ENCODE results near the gene PDIA6. TPM values are rescaled to one million over a fixed set of nuclear protein-coding genes. Genes with fewer than 3 reads are reported as not detected.

The PDIA6 gene
- total and polyA plus RNA-seq, 2 of the 4 experiments (the other 2 are of a cell fraction): 204 to 349 TPM

- ATAC-seq (ENCODE audit: low read depth): no peak
- no peak overlapping the region for H3K9ac ChIP-seq (ENCODE audit: low read depth, low read length)
- POLR2A ChIA-PET (ENCODE audit: unreplicated experiment): no interaction called here
- no peak overlapping the region for H3K23ac ChIP-seq (ENCODE audit: low read depth, low read length)
- no peak overlapping the region for H3K18ac ChIP-seq (ENCODE audit: low read depth, low read length)
- H3K27me3 ChIP-seq (ENCODE audit: control insufficient read depth, insufficient read depth, low read length): no peaks in the 10 kb centered on the region
- no peak for DNase-seq
- H3K9me3 ChIP-seq (ENCODE audit: control insufficient read depth, insufficient read depth, low read length): no peaks in the 10 kb centered on the region
- H2AFZ ChIP-seq (replicated peaks; ENCODE audit: low read length, poor library complexity): no peak overlapping the region
- H2BK15ac ChIP-seq (ENCODE audit: low read depth, low read length): no peak overlapping the region
- intact Hi-C loops (cut with micrococcal nuclease) (no loop called here), dilution Hi-C loops (cut with HindIII; ENCODE audit: low sequenced_read_pairs, unreplicated experiment) (no loop called here), in situ Hi-C loops (cut with MboI; ENCODE audit: low sequenced_read_pairs) (no loop called here)
- H2AK9ac ChIP-seq (replicated peaks; ENCODE audit: low read depth, low read length, poor library complexity): no peak overlapping the region
- no peak overlapping the region for H3K27ac ChIP-seq (ENCODE audit: insufficient read depth, low read length)
- no peak overlapping the region for H2BK120ac ChIP-seq (ENCODE audit: low read depth, low read length)
- H4K8ac ChIP-seq (ENCODE audit: low read depth in 2 of 2, low read length in 2 of 2): no peak overlapping the region
- no peak overlapping the region for H4K91ac ChIP-seq (ENCODE audit: insufficient read depth, low read depth, low read length)
- H3K4me3 ChIP-seq (ENCODE audit: insufficient read depth, low read depth, low read length): no peak overlapping the region
- no peak overlapping the region for H2AK5ac ChIP-seq (ENCODE audit: low read depth, low read length)
- peaks cover 25 to 32% of the 10 kb centered on the region in 2 experiments for H3K79me1 ChIP-seq (ENCODE audit: low read depth in 1 of 2, low read length in 2 of 2)
- no peak overlapping the region for H3K14ac ChIP-seq (replicated peaks; ENCODE audit: low read depth, low read length)
- no peak overlapping the region for H3K4ac ChIP-seq (ENCODE audit: low read depth, low read length)
- no peaks in the 10 kb centered on the region for H3K4me1 ChIP-seq (ENCODE audit: control insufficient read depth, insufficient read depth, low read length)
- no peak overlapping the region for H3K4me2 ChIP-seq (ENCODE audit: low read depth, low read length)
- peaks cover 43% of the 10 kb centered on the region for H3K36me3 ChIP-seq (ENCODE audit: control insufficient read depth, insufficient read depth, low read length)
- no peak overlapping the region for H4K5ac ChIP-seq (ENCODE audit: low read depth, low read length)
- H4K20me1 ChIP-seq (ENCODE audit: insufficient read depth, low read length): peaks cover 13% of the 10 kb centered on the region; the same call in 1 of the 2 replicates
- H3K56ac ChIP-seq (ENCODE audit: extremely low read depth, insufficient read depth, low read length): no peak overlapping the region
- CTCF ChIA-PET: interaction anchor here (0.5 kb wide), 1 partner anchor 107 kb away, joined by 4 read pairs; no protein-coding TSS in a partner anchor
- 93% methylated on average over 7 of the region's 17 CpGs; no CpG with 5 or more reads in 1 of the 2 experiments for whole genome bisulfite sequencing, 2 experiments (ENCODE audit: extremely low coverage in 2 of 2, insufficient read length in 1 of 2)
- no peak overlapping the region for H2BK20ac ChIP-seq (ENCODE audit: low read depth, low read length)
- H2BK5ac ChIP-seq (ENCODE audit: low read depth, low read length, poor library complexity, severe bottlenecking): no peak overlapping the region
- TF ChIP-seq RFX5 (IDR thresholded peaks at IDR 0.05; ENCODE audit: low read depth, low read length) (no peak), CTCF (conservative IDR thresholded peaks at IDR 0.05; ENCODE audit: low read depth, low read length) (no peak), SMC3 (IDR thresholded peaks at IDR 0.05; ENCODE audit: low read depth, low read length) (no peak), BHLHE40 (IDR thresholded peaks at IDR 0.05; ENCODE audit: low read depth, low read length) (no peak), MAFK (IDR thresholded peaks at IDR 0.05; ENCODE audit: low read depth, low read length) (no peak), USF2 (IDR thresholded peaks at IDR 0.05; ENCODE audit: low read depth, low read length) (no peak), NFE2L2 (IDR thresholded peaks at IDR 0.05; ENCODE audit: low read depth, low read length) (no peak), FOS (IDR thresholded peaks at IDR 0.05; ENCODE audit: low read depth, low read length) (no peak), CHD1 (IDR thresholded peaks at IDR 0.05; ENCODE audit: low read depth, low read length) (no peak)
- no TSS peak for BruUV-seq (replicated peaks)
- no peaks in the 10 kb centered on the region; the same call in 1 of the 2 replicates for H3K9me1 ChIP-seq (ENCODE audit: insufficient read depth, low read length)
These were observed 19.8 kb downstream of the PDIA6 start for GRCh38 chr2:10792660-10793400.
